Suprapubic skin (tissue), 4 donors: Measurements from ENCODE around the gene DPYD.

Source experiments
- EP300 ChIP-seq: sonication (generic); formaldehyde crosslinking; IDR thresholded peaks from one replicate; pipeline ENCODE4 v1.6.1; 2017; ENCODE audit warnings: antibody characterized with exemption
- POLR2A ChIP-seq, 2 donors: fragments of 450-650 bp; IDR thresholded peaks; one replicate each; pipeline ENCODE4 v1.6.1; 2017; ENCODE audit warnings: antibody characterized with exemption in 2 of 2, mild to moderate bottlenecking in 2 of 2, moderate library complexity in 2 of 2
- POLR2AphosphoS5 ChIP-seq, 3 donors: sonication (generic); formaldehyde crosslinking; IDR thresholded peaks; one replicate each; pipeline ENCODE4 v1.6.1; 2017; ENCODE audit warnings: antibody characterized with exemption in 3 of 3
- TF ChIP-seq, protein P1 (sequence below), 2 donors: fragments of 200-600 bp in 1 of 2; fragments of 450-650 bp in 1 of 2; sonication (generic) in 1 of 2; IDR thresholded peaks; one replicate each; pipeline ENCODE4 v1.5.1; 2016 to 2019; ENCODE audit warnings: antibody characterized with exemption in 2 of 2, mild to moderate bottlenecking in 1 of 2, moderate library complexity in 1 of 2

DNA sequence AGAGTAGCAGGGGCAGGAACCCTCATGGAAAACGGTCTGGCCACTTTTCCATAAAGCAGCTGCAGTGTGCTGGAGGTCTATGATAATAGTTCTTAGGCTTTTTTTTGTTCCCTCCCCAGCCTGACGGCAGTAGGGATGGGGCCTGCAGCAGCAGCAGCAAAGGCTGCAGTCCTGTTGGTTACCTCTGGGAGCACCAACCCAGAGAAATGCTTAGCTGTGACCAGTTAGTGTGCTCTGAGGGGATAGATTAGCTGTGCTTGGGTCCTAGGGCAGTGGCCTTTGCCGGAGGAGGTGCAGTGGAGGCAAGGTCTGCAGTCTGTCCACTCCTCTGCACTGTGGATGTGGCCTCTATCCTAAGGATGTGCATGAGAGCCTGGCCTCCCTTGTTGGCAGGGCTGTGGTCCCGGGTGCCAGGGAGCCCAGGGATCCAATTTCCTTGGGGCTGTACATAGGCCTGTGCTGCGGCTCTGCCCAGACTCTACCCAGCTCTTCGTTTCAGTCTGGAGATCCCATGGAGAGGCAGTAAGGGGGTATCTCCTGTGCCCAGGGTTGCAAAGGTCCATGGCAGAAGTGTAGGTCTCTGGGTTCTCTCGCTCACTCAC is 876.6 kb downstream of the DPYD start:
- TF ChIP-seq, protein P1, sequence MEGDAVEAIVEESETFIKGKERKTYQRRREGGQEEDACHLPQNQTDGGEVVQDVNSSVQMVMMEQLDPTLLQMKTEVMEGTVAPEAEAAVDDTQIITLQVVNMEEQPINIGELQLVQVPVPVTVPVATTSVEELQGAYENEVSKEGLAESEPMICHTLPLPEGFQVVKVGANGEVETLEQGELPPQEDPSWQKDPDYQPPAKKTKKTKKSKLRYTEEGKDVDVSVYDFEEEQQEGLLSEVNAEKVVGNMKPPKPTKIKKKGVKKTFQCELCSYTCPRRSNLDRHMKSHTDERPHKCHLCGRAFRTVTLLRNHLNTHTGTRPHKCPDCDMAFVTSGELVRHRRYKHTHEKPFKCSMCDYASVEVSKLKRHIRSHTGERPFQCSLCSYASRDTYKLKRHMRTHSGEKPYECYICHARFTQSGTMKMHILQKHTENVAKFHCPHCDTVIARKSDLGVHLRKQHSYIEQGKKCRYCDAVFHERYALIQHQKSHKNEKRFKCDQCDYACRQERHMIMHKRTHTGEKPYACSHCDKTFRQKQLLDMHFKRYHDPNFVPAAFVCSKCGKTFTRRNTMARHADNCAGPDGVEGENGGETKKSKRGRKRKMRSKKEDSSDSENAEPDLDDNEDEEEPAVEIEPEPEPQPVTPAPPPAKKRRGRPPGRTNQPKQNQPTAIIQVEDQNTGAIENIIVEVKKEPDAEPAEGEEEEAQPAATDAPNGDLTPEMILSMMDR (IDR thresholded peaks at IDR 0.05): no peak
- TF ChIP-seq POLR2A (IDR thresholded peaks at IDR 0.05) (no peak), POLR2AphosphoS5 (IDR thresholded peaks at IDR 0.05) (no peak), EP300 (no peak)
